ENCODE data around the gene USP25.

- TF ChIP-seq, protein P1, sequence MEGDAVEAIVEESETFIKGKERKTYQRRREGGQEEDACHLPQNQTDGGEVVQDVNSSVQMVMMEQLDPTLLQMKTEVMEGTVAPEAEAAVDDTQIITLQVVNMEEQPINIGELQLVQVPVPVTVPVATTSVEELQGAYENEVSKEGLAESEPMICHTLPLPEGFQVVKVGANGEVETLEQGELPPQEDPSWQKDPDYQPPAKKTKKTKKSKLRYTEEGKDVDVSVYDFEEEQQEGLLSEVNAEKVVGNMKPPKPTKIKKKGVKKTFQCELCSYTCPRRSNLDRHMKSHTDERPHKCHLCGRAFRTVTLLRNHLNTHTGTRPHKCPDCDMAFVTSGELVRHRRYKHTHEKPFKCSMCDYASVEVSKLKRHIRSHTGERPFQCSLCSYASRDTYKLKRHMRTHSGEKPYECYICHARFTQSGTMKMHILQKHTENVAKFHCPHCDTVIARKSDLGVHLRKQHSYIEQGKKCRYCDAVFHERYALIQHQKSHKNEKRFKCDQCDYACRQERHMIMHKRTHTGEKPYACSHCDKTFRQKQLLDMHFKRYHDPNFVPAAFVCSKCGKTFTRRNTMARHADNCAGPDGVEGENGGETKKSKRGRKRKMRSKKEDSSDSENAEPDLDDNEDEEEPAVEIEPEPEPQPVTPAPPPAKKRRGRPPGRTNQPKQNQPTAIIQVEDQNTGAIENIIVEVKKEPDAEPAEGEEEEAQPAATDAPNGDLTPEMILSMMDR (conservative IDR thresholded peaks at IDR 0.05 in 1 of 2, IDR thresholded peaks at IDR 0.05 in 1 of 2; ENCODE audit: low read depth in 1 of 2, low read length in 2 of 2), result no peak
- no peak for TF ChIP-seq EZH2 (IDR thresholded peaks at IDR 0.05; ENCODE audit: low read length, missing control alignments)
These were observed 91.1 kb downstream of the USP25 start for GRCh38 chr21:15820852-15821379.
